CD4-positive, alpha-beta T cell treated with Interleukin-4 for 1 hour (primary cell): ENCODE results near the gene NTNG1.

ENCODE experiments used
- DNase-seq, 2 donors: peaks; one replicate each; pipeline ENCODE4 v3.0.0-alpha.2; 2020 to 2022

The NTNG1 gene

DNA sequence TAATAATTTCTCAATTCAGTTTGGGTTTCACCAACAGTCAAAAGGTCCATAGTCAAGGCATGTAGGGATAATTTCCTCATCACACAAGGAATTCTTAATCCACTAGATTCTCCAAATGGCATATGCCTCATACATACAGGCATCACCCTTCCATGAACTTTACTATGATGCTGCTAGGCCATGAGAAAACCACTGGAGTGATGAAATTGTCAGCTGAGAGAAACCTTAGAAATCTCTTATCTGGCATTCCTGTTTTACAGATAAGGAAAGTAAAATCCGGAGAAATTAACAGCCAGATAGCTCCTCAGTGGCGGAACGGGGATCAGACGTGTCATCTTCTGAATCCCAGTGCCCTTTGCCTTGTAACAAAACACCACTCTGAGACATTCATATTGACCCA lies 274.4 kb downstream of the NTNG1 start:
- no peak for DNase-seq

DNA sequence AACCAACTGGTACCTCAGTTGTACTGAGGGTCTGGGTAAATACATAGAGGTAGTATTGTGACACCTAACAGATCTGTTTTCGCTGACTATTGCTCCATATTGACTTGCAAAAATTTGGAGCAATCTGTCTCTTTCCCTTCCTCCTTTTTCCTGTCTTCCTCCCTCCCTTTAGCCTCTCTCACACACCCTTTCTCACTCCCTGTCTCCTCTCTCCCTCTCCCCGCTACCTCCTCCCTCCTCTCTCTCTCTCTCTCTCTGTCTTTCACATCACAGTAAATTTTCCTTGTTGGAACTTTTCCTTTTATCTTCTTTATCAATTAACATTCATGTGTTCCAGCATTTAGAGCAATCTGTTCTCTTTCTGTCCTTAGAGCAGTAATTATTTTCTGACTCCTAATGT lies 278.2 kb downstream of the NTNG1 start:
- DNase-seq, result no peak

- DNase-seq, result no peak
Measured at GRCh38 chr1:107422901-107423300, 282.1 kb downstream of the NTNG1 start.

GRCh38 chr1:107430540-107431228 lies 289.8 kb downstream of the NTNG1 start:
- DNase-seq, result peak; percentile 6 to 17

- DNase-seq, result no peak
Measured at GRCh38 chr1:107432108-107432507, 291.3 kb downstream of the NTNG1 start.

- no peak for DNase-seq
Measured at GRCh38 chr1:107433068-107433467, 292.2 kb downstream of the NTNG1 start.

DNA sequence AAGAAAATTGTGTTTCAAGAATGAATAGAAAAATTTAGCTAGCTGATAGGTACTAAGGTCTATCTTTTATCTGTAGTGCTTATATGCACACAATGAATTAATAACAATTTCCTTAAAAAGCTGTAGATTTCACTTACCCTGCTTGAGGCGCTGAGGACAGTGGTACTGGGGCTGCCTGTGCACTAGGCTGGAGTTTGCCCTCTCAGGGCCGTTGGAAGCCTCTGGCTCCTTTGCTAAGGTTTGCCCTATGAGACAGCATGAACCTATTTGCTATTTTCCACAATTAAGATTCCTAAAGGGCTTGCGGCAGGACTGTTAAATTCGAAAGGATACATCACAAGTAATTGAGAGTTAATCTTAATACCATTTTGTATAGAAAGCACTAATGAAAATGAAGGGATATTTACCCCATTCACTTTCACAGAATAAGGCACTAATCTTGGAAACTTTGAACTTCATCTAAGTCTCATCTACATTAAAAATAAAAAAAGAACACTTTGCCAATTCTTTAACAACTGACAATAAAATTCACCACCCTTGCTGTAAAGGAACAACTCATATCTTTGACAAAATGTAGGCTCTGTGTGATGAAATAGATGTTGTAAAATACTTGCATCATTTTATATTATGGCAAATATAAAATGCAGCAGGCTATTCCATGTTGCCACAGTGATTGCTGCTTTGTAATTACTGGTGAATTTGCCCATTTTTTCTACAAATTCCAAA lies 293.0 kb downstream of the NTNG1 start:
- no peak for DNase-seq

DNA sequence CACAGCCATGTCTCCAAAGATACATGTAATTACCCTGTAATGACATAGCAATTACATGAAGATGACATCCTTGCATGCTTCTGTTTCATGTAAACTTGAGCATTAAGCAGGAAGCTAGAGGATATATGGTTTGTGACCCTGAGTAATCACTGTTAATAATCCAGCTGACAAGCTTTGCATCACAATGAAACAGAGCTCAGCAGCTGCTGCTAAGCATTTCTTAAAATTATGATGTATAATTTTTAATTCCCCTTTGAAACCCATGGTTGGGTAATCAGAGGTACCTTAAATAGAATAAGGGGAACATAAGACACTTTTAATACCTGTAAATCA lies 293.5 kb downstream of the NTNG1 start:
- DNase-seq, result no peak

DNA sequence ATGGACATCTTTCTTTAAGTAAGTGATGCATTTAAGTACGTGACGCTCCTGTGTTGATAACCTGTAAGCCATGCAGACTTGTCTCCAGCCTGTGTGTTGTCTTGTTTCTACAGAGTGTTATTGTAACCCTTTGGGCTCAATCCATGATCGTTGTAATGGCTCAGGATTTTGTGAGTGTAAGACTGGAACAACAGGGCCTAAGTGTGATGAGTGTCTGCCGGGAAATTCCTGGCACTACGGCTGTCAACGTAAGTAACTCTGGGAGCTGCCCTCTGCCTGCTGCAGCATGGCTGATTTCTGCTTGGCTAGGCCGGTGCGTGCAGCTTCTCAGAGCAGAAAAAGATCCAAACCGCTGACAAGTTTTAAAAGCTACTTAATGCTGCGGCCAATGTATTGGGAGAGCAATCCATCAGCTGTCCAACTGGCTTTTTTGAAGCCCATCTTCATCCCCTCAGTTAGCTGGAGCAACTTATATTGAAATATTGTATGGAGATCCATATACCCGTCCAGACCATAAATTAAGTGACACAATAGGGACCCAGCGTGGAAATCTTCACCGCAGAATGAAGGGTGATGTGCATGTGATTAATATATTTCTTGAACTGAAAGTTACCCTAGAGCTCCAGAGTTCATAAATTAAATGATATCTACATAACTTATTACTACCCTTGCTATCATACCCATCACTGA lies 295.9 kb downstream of the NTNG1 start:
- DNase-seq, result no peak

DNA sequence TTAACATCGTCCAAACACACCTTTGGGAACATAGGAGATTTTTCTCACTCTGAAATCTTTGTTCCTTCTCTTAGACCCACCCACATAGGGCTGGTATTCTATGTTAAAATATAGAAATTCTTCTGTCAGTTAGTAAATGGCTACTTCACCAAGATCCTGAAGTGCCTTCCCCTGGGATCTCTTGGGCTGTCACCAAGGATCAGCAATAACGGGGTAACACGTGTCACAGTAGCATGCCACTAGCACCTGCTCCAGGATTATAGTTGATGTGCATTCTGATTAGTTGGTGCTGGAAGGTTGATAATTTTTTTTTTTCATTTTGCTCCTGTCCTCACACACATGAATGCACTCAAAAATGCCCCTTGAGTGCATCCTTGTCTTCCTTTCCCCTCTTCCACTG lies 298.7 kb downstream of the NTNG1 start:
- no peak for DNase-seq

- DNase-seq, result no peak
Measured at GRCh38 chr1:107442551-107442950, 301.7 kb downstream of the NTNG1 start.

GRCh38 chr1:107443027-107443426 lies 302.2 kb downstream of the NTNG1 start:
- no peak for DNase-seq

DNA sequence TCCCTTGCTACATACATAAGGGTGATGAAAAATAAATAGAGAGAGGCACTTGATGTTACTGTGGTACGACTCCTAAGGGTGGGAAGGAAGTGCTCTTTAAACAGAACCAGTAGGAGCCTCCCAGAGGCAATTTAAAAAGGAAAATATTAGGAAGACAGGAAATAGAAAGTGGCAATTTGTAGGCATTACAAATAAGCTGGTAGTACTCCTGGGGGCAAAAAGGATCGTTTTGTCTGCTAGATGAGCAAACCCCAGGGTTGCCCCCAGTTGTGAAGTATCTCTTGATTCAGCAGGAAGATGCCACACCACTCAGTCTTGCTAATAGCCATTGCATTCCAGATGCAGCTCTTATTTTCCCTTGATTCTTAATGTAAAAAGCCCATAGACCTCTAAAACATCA lies 303.0 kb downstream of the NTNG1 start:
- no peak for DNase-seq

DNA sequence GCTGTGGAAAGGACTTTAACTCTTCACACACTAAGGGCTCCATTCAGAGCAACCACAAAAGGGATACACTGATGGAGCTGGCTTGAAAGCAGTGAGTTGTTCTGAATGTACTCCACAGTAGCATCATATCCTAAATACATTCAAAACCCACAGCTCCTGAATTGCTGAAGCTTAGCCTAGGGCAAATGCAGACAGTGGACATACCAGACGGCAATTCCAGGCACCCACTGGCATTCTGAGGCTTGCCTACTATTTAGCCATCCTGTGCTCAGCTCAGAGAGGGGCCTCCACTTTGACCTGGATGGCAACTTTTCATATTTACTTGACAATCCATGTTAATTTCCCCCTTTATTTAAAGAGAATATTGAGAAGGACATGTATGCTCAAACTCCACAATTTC lies 303.5 kb downstream of the NTNG1 start:
- DNase-seq, result no peak

DNA sequence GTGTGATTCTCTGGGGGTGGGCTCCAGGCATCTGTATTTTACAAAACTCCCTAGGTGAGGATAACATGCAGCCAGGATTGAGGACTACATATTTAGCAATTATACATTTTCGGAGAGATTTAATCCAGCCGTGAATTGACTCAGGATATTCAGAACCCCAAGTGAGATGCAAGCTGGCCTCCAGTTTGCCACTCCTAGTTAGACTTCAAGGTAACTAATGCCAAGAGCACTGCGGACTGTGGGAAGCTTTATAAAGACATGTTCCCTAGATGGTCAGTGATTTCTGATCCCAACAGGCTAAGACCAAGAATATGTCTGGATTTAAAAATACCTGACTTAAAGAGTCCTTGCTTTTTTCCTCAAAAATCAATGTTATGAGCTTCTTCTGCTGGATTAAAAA lies 308.5 kb downstream of the NTNG1 start:
- no peak for DNase-seq

GRCh38 chr1:107450899-107451664 lies 310.2 kb downstream of the NTNG1 start:
- no peak for DNase-seq

GRCh38 chr1:107451715-107452114 lies 310.9 kb downstream of the NTNG1 start:
- DNase-seq, result no peak

GRCh38 chr1:107454791-107455190 lies 314.0 kb downstream of the NTNG1 start:
- DNase-seq, result no peak

DNA sequence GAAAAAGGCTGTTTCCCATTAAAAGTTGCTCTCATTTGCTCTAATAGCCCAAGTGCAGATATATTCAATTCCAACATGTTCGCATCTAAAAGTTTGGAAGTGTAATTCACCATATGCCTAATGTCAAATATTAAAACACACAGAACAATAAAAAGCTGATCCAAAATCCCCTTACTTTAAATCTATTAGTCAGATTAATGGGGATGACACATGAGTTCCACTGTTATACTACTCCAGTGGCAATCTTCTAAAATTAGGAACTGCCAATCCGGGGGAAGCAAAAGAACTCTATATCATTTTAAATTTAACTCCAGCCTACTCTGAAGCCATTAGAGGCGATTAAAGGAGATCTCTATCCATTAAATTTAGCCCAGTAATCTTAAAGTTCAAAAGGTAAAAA lies 317.1 kb downstream of the NTNG1 start:
- DNase-seq, result no peak

GRCh38 chr1:107459204-107459904 lies 318.5 kb downstream of the NTNG1 start:
- no peak for DNase-seq

DNA sequence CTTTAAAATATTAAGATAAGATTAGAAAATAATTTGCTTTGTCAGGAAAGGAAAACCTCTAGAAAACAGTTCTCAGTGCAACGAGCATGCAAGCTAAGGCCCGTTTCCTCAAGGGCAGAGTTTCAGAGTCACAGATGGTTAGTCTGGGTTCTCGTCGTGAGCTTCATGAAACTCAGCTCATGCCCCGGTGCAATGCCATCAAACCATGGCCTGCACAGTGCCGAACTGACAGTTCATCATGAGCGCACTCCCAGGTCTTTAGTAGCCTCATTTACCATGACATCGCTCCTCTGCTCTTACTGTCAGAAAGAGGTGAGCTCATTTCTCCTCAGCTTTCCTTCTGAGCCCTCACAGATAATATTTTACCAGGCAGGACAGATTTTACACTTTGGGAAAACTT lies 319.2 kb downstream of the NTNG1 start:
- DNase-seq, result no peak

DNA sequence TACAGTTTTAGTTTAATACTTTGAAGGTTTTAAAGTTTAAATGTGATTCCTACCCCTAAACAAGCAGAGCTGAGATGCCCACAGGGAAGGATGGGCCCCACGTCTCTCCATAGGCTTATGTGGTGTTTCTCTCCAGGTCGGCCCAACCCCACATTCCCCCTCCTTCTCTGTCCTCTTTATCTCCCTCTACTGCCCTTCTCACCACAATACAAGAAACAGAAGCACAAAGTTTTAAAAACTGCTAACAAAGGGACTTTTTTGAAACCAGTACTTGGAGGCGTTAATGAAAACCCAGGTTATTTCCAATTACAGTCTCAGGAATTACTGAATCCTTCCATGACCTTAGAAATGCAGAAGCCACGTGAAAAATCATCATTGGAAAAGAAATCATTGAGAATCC lies 324.0 kb downstream of the NTNG1 start:
- no peak for DNase-seq

- DNase-seq, result no peak
Measured at GRCh38 chr1:107467286-107467685, 326.4 kb downstream of the NTNG1 start.
